ENCODE data around the gene GNAO1. TPM values are rescaled to one million over a fixed set of nuclear protein-coding genes. Genes with fewer than 3 reads are reported as not detected.

Gene GNAO1
- polyA plus RNA-seq, 1 donor from 2014 or later = 31.5 TPM

- TF ChIP-seq EZH2 (IDR thresholded peaks at IDR 0.05; ENCODE audit: borderline replicate concordance, insufficient read depth, low read length, poor library complexity, severe bottlenecking) (no peak), REST (IDR thresholded peaks at IDR 0.05; ENCODE audit: borderline replicate concordance) (no peak), MXI1 (conservative IDR thresholded peaks at IDR 0.05; ENCODE audit: poor library complexity, severe bottlenecking) (no peak), SMC3 (conservative IDR thresholded peaks at IDR 0.05; ENCODE audit: poor library complexity) (no peak), TAF1 (IDR thresholded peaks at IDR 0.05; ENCODE audit: low read depth) (no peak), RAD21 (conservative IDR thresholded peaks at IDR 0.05) (no peak), EP300 (conservative IDR thresholded peaks at IDR 0.05; ENCODE audit: poor library complexity, severe bottlenecking) (no peak), POLR2AphosphoS5 (IDR thresholded peaks at IDR 0.05) (no peak), CTCF (IDR thresholded peaks at IDR 0.05; ENCODE audit: poor library complexity, severe bottlenecking) (no peak)
- Histone ChIP-seq H3K27ac (ENCODE audit: low read length) (no peak overlapping the region), H4K20me1 (ENCODE audit: insufficient read depth) (peaks cover 3% of the 10 kb centered on the region), H2AFZ (ENCODE audit: low read depth, low read length) (no peak overlapping the region), H3K4me3 (ENCODE audit: low read length) (no peak overlapping the region), H3K27me3 (ENCODE audit: insufficient read depth, low read depth, low read length) (no peaks in the 10 kb centered on the region), H3K4me2 (ENCODE audit: low read length) (no peak overlapping the region), H3F3A (ENCODE audit: insufficient read depth, low read length, poor library complexity, severe bottlenecking) (no peaks in the 10 kb centered on the region), H3K36me3 (ENCODE audit: insufficient read depth, low read length) (peaks cover 3% of the 10 kb centered on the region), H3K9me2 (ENCODE audit: insufficient read depth, low read length) (no peaks in the 10 kb centered on the region), H3K9me3 (ENCODE audit: low read length) (no peaks in the 10 kb centered on the region), H3K9ac (ENCODE audit: low read length) (no peak overlapping the region), H3K79me2 (replicated peaks; ENCODE audit: insufficient read depth, low read length) (peaks cover 6% of the 10 kb centered on the region)
These were observed 67.5 kb downstream of the GNAO1 start for GRCh38 chr16:56258508-56259424.

- Histone ChIP-seq H3K9me2 (ENCODE audit: insufficient read depth, low read length) (no peaks in the 10 kb centered on the region), H4K20me1 (ENCODE audit: insufficient read depth) (peaks cover 3% of the 10 kb centered on the region), H3F3A (ENCODE audit: insufficient read depth, low read length, poor library complexity, severe bottlenecking) (no peaks in the 10 kb centered on the region), H3K4me2 (ENCODE audit: low read length) (no peak overlapping the region), H2AFZ (ENCODE audit: low read depth, low read length) (no peak overlapping the region), H3K4me3 (ENCODE audit: low read length) (no peak overlapping the region), H3K27ac (ENCODE audit: low read length) (no peak overlapping the region), H3K9me3 (ENCODE audit: low read length) (no peaks in the 10 kb centered on the region), H3K79me2 (replicated peaks; ENCODE audit: insufficient read depth, low read length) (peaks cover 6% of the 10 kb centered on the region), H3K27me3 (ENCODE audit: insufficient read depth, low read depth, low read length) (no peaks in the 10 kb centered on the region), H3K9ac (ENCODE audit: low read length) (no peak overlapping the region), H3K36me3 (ENCODE audit: insufficient read depth, low read length) (peaks cover 3% of the 10 kb centered on the region)
- TF ChIP-seq REST (IDR thresholded peaks at IDR 0.05; ENCODE audit: borderline replicate concordance) (no peak), CTCF (IDR thresholded peaks at IDR 0.05; ENCODE audit: poor library complexity, severe bottlenecking) (no peak), POLR2AphosphoS5 (IDR thresholded peaks at IDR 0.05) (no peak), MXI1 (conservative IDR thresholded peaks at IDR 0.05; ENCODE audit: poor library complexity, severe bottlenecking) (no peak)
These were observed 68.1 kb downstream of the GNAO1 start for GRCh38 chr16:56259425-56259779.
